Kidney (tissue), 14 donors: Measurements from ENCODE around the gene CNTF. TPM values are rescaled to one million over a fixed set of nuclear protein-coding genes. Genes with fewer than 3 reads are reported as not detected.

Experiments
- DNase-seq, 5 donors: peaks; one replicate each; pipeline ENCODE4 v3.0.0-alpha.2; 2013 to 2020
- FAIRE-seq: peaks from 2 replicates; lab custom pipeline; 2012; peaks lifted over from hg19 to GRCh38; lab: Jason Lieb, UNC
- H3K27ac ChIP-seq, 2 donors: one replicate each; pipeline ENCODE4 v1.7.0; 2013; ENCODE audit warnings: low read depth in 2 of 2, low read length in 2 of 2, inconsistent platforms in 1 of 2
- H3K27me3 ChIP-seq: one replicate; pipeline ENCODE4 v1.7.1; 2013; ENCODE audit warnings: low read length, inconsistent platforms; ENCODE audit not compliant: control insufficient read depth, insufficient read depth
- H3K36me3 ChIP-seq, 3 donors: one replicate each; pipeline versions ENCODE4 v1.7.0 to v1.7.1; 2013; ENCODE audit warnings: low read length in 3 of 3, control low read depth in 1 of 3, inconsistent platforms in 1 of 3; ENCODE audit not compliant: insufficient read depth in 3 of 3, control insufficient read depth in 2 of 3
- H3K4me1 ChIP-seq, 3 donors: one replicate each; pipeline versions ENCODE4 v1.7.0 to v1.7.1; 2013; ENCODE audit warnings: low read length in 3 of 3, inconsistent platforms in 1 of 3, low read depth in 1 of 3; ENCODE audit not compliant: control insufficient read depth in 2 of 3, insufficient read depth in 2 of 3
- H3K4me3 ChIP-seq, 3 donors: one replicate each; pipeline versions ENCODE4 v1.7.0 to v1.8.1; 2013; ENCODE audit warnings: low read length in 3 of 3, control low read depth in 1 of 3, inconsistent platforms in 1 of 3
- H3K9ac ChIP-seq, 3 donors: one replicate each; pipeline versions ENCODE4 v1.7.0 to v1.7.1; 2013; ENCODE audit warnings: low read length in 3 of 3, control low read depth in 1 of 3, inconsistent platforms in 1 of 3
- H3K9me3 ChIP-seq, 3 donors: one replicate each; pipeline versions ENCODE4 v1.7.0 to v1.7.1; 2013; ENCODE audit warnings: low read length in 3 of 3, control low read depth in 1 of 3, inconsistent platforms in 1 of 3; ENCODE audit not compliant: control insufficient read depth in 2 of 3, insufficient read depth in 1 of 3
- intact Hi-C: fragments of 100-400 bp; cut with DNase I; formaldehyde crosslinking; loops from one replicate; pipeline ENCODE4 v1.11.1; 2022
- polyA plus RNA-seq: library from polyadenylated mRNA; stranded (reverse); fragments of 350-450 nt; fragmentation: Illumina TruSeq; extraction: RNeasy Lipid Tissue Mini Kit (QIAGEN cat#74804); gene quantifications from one replicate; pipeline ENCODE4 v1.2.3, GENCODE V29; 2014; ENCODE audit warnings: low read depth, low replicate concordance; ENCODE audit not compliant: insufficient read depth
- total RNA-seq: library from RNA; stranded (reverse); fragmentation: NEBNext Ultra II Directional; extraction: Animal tissue kit (Norgen Biotek cat#: 25700); gene quantifications from one replicate; pipeline ENCODE4 v1.2.1, GENCODE V29; 2021
- TF ChIP-seq, protein P1 (sequence below): IDR thresholded peaks from 3 replicates; pipeline ENCODE4 v1.5.1; 2012; ENCODE audit warnings: mild to moderate bottlenecking, moderate library complexity, borderline replicate concordance; ENCODE audit not compliant: insufficient read depth; ENCODE audit errors: extremely low read depth
- donor health status: control.
- donor health status: control.
- donor health status: control.
- donor health status: control.
- donor health status: control.
- donor health status: DM: yes; HTN: yes; CAD: no.
- donor health status: Normal renal cell carcinoma (clear cell type).

The CNTF gene
- total and polyA plus RNA-seq, 2 donors from 2014 or later: 0.41 to 1.2 TPM

DNA sequence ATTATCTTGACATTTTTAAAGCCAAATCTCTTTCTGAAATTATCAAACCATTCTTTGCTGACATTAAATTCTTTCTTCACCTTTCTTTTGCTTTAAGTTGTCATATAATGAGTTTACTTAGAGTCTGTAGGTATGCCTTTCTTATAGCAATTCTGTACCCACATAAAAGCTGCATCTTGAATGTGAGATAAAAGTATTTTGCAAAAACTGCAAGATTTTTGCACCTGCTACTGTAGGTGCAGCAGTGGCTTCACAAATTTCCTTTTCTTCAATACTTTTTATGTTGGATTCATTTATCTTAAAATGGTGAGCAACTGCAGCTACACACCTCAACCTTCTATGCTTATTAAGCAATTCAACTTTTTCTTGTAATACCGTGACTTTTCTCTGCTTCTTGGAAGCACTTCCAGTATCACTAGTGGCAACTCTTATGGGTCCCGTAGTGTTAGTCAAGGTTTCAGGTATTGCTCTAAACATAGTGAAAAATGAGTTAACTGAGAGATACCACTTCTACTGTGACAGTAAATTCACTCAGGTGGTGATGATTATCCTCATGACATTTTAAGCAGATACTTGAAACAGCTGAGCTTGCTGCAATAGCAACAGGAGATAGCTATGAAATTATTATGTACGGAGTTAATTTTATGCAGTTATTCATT, 24.9 kb upstream of the CNTF start:
- FAIRE-seq (no peak), DNase-seq (no peak)
- Histone ChIP-seq H3K9ac (no peak overlapping the region), H3K27me3 (no peaks in the 10 kb centered on the region), H3K4me3 (no peak overlapping the region), H3K27ac (no peak overlapping the region), H3K9me3 (no peaks in the 10 kb centered on the region), H3K36me3 (no peaks in the 10 kb centered on the region), H3K4me1 (peaks cover 0 to 7% (median 2%) of the 10 kb centered on the region in 3 donors)
- TF ChIP-seq, protein P1, sequence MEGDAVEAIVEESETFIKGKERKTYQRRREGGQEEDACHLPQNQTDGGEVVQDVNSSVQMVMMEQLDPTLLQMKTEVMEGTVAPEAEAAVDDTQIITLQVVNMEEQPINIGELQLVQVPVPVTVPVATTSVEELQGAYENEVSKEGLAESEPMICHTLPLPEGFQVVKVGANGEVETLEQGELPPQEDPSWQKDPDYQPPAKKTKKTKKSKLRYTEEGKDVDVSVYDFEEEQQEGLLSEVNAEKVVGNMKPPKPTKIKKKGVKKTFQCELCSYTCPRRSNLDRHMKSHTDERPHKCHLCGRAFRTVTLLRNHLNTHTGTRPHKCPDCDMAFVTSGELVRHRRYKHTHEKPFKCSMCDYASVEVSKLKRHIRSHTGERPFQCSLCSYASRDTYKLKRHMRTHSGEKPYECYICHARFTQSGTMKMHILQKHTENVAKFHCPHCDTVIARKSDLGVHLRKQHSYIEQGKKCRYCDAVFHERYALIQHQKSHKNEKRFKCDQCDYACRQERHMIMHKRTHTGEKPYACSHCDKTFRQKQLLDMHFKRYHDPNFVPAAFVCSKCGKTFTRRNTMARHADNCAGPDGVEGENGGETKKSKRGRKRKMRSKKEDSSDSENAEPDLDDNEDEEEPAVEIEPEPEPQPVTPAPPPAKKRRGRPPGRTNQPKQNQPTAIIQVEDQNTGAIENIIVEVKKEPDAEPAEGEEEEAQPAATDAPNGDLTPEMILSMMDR: no peak
- intact Hi-C loops: no loop called here

DNA sequence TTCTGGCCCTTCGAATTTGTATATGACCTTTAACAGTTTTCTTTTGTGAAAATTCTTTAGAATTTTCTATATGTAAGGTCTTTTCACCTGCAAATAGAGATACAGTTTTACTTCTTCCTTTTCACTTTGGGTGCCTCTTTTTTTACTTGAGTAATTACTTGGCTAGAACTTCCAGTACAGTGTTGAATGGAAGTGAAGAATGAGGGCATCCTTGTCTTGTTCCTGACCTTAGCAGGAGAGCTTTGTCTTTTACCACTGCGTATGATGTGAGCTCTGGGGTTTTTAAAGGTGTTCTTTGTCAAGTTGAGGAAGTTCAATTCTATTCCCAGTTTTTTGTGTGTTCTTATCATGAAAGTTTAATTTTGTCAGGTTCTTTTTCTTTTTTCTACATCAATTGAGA, 22.0 kb upstream of the CNTF start:
- no peaks in the 10 kb centered on the region for H3K27me3 ChIP-seq
- TF ChIP-seq, protein P1: no peak

DNA sequence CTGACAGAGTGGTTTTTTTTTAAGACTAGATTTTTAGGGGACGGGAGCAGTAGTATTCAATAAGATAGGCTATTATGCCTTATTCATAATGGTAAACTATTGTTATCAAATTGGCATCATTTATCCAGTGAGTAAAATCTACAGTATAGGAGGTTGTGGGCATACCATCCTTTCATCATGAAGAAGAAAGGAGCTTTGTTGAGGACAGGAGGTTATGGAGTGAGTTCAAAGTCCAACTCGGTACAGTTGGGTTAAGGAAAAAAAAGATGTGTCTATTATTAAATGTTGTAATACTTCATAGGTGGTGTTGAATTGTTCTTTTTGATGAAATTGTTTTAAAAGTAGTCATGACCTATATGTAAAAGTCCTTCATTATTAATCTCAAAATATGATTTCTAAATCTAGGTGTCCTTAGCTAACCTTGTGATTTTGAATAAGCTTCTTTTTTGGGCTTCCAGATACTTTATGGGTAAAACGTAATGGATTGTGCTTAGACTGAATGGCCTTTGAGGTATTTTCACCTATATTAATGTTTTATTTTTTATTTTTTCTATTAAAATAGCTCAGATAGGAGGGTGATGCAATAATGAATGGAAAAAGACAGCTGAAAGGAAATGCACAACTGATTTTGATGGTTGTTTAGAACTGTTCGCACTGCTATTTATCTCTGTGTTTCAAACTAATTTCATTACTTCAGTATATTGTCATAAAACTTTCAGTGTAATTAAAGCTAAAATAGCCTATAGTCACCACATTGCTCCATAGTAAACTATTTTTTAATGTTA, 15.3 kb upstream of the CNTF start:
- Histone ChIP-seq H3K27me3 (no peaks in the 10 kb centered on the region), H3K9ac (no peak overlapping the region), H3K27ac (no peak overlapping the region), H3K36me3 (peaks cover 2 to 15% (median 4%) of the 10 kb centered on the region in 3 donors), H3K4me3 (no peak overlapping the region), H3K4me1 (no peaks in the 10 kb centered on the region), H3K9me3 (no peaks in the 10 kb centered on the region)
- no peak for DNase-seq
- FAIRE-seq: no peak
- TF ChIP-seq, protein P1: no peak
- intact Hi-C loops: no loop called here

More for the DNA sequence above, 22.0 kb upstream of the CNTF start:
- no peak for FAIRE-seq
- Histone ChIP-seq H3K36me3 (no peaks in the 10 kb centered on the region), H3K9me3 (no peaks in the 10 kb centered on the region), H3K27ac (no peak overlapping the region), H3K4me1 (no peaks in the 10 kb centered on the region), H3K4me3 (no peak overlapping the region), H3K9ac (no peak overlapping the region)
- intact Hi-C loops: no loop called here
- no peak for DNase-seq
